Astrocyte (in vitro differentiated cells and primary cell): Measurements from ENCODE around the gene DAAM2. TPM values are rescaled to one million over a fixed set of nuclear protein-coding genes. Genes with fewer than 3 reads are reported as not detected.

Experiments
- DNase-seq: peaks from one replicate; pipeline ENCODE4 v3.0.0-alpha.2; 2010; ENCODE audit warnings: low read depth
- FAIRE-seq: peaks from 2 replicates; lab custom pipeline; 2011; peaks lifted over from hg19 to GRCh38; lab: Jason Lieb, UNC
- H2AFZ ChIP-seq: 2 replicates; pipeline ENCODE4 v1.6.0; 2012; ENCODE audit warnings: low read depth, low read length, inconsistent platforms
- H3K27ac ChIP-seq: 2 replicates; pipeline ENCODE4 v1.5.1; 2011; ENCODE audit warnings: low read depth, low read length, inconsistent platforms
- H3K27me3 ChIP-seq: 2 replicates; pipeline ENCODE4 v1.6.0; 2011; ENCODE audit warnings: low read length, inconsistent platforms; ENCODE audit not compliant: insufficient read depth
- H3K36me3 ChIP-seq: 2 replicates; pipeline ENCODE4 v1.5.1; 2011; ENCODE audit warnings: low read length, inconsistent platforms; ENCODE audit not compliant: insufficient read depth
- H3K4me1 ChIP-seq: 2 replicates; pipeline ENCODE4 v1.5.1; 2011; ENCODE audit warnings: low read length, inconsistent platforms; ENCODE audit not compliant: insufficient read depth
- H3K4me2 ChIP-seq: 2 replicates; pipeline ENCODE4 v1.6.0; 2012; ENCODE audit warnings: low read length, inconsistent platforms
- H3K4me3 ChIP-seq: 2 replicates; pipeline ENCODE4 v1.5.1; 2011; ENCODE audit warnings: low read depth, mild to moderate bottlenecking, low read length, inconsistent platforms; ENCODE audit not compliant: insufficient read depth
- H3K79me2 ChIP-seq: 2 replicates; pipeline ENCODE4 v1.6.0; 2012; ENCODE audit warnings: mild to moderate bottlenecking, low read length, inconsistent platforms; ENCODE audit not compliant: insufficient read depth
- H3K9ac ChIP-seq: 2 replicates; pipeline ENCODE4 v1.6.0; 2012; ENCODE audit warnings: mild to moderate bottlenecking, low read length, inconsistent platforms
- H3K9me3 ChIP-seq: 2 replicates; pipeline ENCODE4 v1.5.1; 2012; ENCODE audit warnings: low read depth, mild to moderate bottlenecking, low read length, inconsistent platforms; ENCODE audit not compliant: insufficient read depth
- H4K20me1 ChIP-seq: 2 replicates; pipeline ENCODE4 v1.6.0; 2012; ENCODE audit warnings: low read length, inconsistent platforms; ENCODE audit not compliant: insufficient read depth
- H3K27ac Mint-ChIP-seq: one replicate; pipeline ENCODE4 v1.8.0; 2021; ENCODE audit warnings: mild to moderate bottlenecking, mixed read lengths; ENCODE audit not compliant: unreplicated experiment
- H3K27me3 Mint-ChIP-seq: one replicate; pipeline ENCODE4 v1.8.0; 2021; ENCODE audit warnings: low read depth, mixed read lengths; ENCODE audit not compliant: unreplicated experiment
- H3K36me3 Mint-ChIP-seq: one replicate; pipeline ENCODE4 v1.8.0; 2021; ENCODE audit warnings: low read depth, mixed read lengths; ENCODE audit not compliant: unreplicated experiment
- H3K4me1 Mint-ChIP-seq: one replicate; pipeline ENCODE4 v1.8.0; 2021; ENCODE audit warnings: low read depth, mixed read lengths; ENCODE audit not compliant: unreplicated experiment
- H3K4me3 Mint-ChIP-seq: one replicate; pipeline ENCODE4 v1.8.0; 2021; ENCODE audit warnings: mild to moderate bottlenecking, moderate library complexity, mixed read lengths; ENCODE audit not compliant: unreplicated experiment
- H3K9me3 Mint-ChIP-seq: one replicate; pipeline ENCODE4 v1.8.0; 2021; ENCODE audit warnings: mild to moderate bottlenecking, mixed read lengths; ENCODE audit not compliant: unreplicated experiment
- EZH2 ChIP-seq: IDR thresholded peaks from 2 replicates; pipeline ENCODE4 v1.6.1; 2012; ENCODE audit warnings: mild to moderate bottlenecking, low read length, inconsistent platforms; ENCODE audit not compliant: insufficient read depth
- total RNA-seq: library from RNA; stranded (reverse); gene quantifications from 2 replicates; pipeline ENCODE4 v1.2.1, GENCODE V29; 2021
- TF ChIP-seq, protein P1 (sequence below): IDR thresholded peaks from 2 replicates; pipeline ENCODE4 v1.5.1; 2011; ENCODE audit warnings: low read depth, mild to moderate bottlenecking, inconsistent platforms, low read length, moderate library complexity; ENCODE audit not compliant: insufficient read depth

DAAM2 gene
- total RNA-seq, 1 donor from 2014 or later, result 38.4 TPM

DNA sequence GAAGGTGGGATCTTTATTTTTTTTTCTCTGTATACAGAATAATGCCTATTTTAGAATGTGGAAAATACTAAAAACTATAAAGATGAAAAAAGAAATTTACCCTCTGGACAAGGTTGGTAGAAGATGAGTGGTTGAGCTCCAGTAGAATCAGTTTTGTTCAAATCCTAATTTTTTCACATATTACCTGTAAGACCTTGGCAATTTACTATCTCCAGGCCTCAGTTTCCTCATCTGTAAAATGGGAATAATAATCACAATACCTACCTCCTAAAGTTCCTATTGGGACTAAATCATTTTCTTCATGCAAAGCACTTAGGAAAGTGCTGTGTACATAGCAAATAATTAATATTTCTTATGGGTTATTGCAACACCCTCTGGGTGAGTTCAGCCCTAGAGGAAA is 28.4 kb downstream of the DAAM2 start:
- DNase-seq (no peak), FAIRE-seq (no peak)
- Mint-ChIP-seq H3K4me1 (peaks cover 50% of the 10 kb centered on the region), H3K27ac (no peak overlapping the region), H3K9me3 (no peaks in the 10 kb centered on the region), H3K27me3 (no peaks in the 10 kb centered on the region), H3K4me3 (no peak overlapping the region), H3K36me3 (peaks cover 16% of the 10 kb centered on the region)
- no peaks in the 10 kb centered on the region for H3K36me3 ChIP-seq
- H3K27ac ChIP-seq, result no peak overlapping the region
- no peak overlapping the region for H2AFZ ChIP-seq
- H3K27me3 ChIP-seq, result no peaks in the 10 kb centered on the region
- peaks cover 6% of the 10 kb centered on the region for H3K4me1 ChIP-seq
- H3K4me2 ChIP-seq, result no peak overlapping the region
- H4K20me1 ChIP-seq, result no peaks in the 10 kb centered on the region
- no peaks in the 10 kb centered on the region for H3K9me3 ChIP-seq
- H3K4me3 ChIP-seq, result no peak overlapping the region
- H3K79me2 ChIP-seq, result no peaks in the 10 kb centered on the region
- TF ChIP-seq EZH2, result no peak
- H3K9ac ChIP-seq, result no peak overlapping the region

DNA sequence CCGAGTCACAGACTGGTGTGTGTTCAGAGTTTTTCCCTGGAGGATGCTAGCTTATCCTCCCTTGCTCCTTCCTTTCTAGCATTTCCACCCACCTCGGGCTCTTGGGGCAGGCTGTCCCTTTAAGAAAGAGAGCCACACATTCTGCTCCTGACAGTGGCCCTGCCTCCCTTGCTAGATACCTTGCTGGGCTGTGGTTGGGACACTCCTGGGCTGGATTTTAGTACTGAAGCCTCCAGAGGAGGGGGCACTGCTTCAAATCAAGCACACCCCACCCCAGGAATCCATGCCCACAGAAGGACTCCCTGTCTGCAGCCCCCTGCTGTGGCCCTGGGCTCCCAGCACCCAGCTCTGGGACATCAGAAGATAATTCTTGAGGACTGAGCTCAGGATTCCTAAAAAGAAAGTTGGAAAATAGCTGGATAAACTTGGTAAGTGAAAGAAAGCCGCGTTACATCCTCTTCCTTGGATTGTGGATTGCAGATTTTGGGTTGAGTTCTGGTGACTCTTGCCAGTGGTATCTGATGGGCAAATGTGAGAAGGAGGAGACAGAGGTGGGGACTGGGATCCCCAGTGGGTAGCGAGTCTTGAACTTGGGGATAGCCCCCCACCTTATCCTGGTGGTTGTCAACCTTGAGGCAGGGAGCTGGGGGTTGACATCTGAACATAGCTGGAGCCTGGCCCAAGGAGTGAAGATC is 29.0 kb downstream of the DAAM2 start:
- Mint-ChIP-seq H3K27me3 (no peaks in the 10 kb centered on the region), H3K27ac (no peak overlapping the region), H3K36me3 (peaks cover 14% of the 10 kb centered on the region), H3K9me3 (no peaks in the 10 kb centered on the region), H3K4me1 (peaks cover 47% of the 10 kb centered on the region), H3K4me3 (peak overlapping the region; percentile 23)
- peak overlapping the region; percentile 23 for H3K4me2 ChIP-seq
- H3K27ac ChIP-seq, result peak overlapping the region; percentile 8
- no peaks in the 10 kb centered on the region for H3K27me3 ChIP-seq
- H3K4me3 ChIP-seq, result no peak overlapping the region
- no peak overlapping the region for H3K9ac ChIP-seq
- no peaks in the 10 kb centered on the region for H3K79me2 ChIP-seq
- no peaks in the 10 kb centered on the region for H3K9me3 ChIP-seq
- no peak for FAIRE-seq
- DNase-seq, result no peak
- TF ChIP-seq EZH2, result no peak
- TF ChIP-seq, protein P1, sequence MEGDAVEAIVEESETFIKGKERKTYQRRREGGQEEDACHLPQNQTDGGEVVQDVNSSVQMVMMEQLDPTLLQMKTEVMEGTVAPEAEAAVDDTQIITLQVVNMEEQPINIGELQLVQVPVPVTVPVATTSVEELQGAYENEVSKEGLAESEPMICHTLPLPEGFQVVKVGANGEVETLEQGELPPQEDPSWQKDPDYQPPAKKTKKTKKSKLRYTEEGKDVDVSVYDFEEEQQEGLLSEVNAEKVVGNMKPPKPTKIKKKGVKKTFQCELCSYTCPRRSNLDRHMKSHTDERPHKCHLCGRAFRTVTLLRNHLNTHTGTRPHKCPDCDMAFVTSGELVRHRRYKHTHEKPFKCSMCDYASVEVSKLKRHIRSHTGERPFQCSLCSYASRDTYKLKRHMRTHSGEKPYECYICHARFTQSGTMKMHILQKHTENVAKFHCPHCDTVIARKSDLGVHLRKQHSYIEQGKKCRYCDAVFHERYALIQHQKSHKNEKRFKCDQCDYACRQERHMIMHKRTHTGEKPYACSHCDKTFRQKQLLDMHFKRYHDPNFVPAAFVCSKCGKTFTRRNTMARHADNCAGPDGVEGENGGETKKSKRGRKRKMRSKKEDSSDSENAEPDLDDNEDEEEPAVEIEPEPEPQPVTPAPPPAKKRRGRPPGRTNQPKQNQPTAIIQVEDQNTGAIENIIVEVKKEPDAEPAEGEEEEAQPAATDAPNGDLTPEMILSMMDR, result no peak
- no peak overlapping the region for H2AFZ ChIP-seq
- no peaks in the 10 kb centered on the region for H3K36me3 ChIP-seq
- H4K20me1 ChIP-seq, result no peaks in the 10 kb centered on the region
- peaks cover 6% of the 10 kb centered on the region for H3K4me1 ChIP-seq

DNA sequence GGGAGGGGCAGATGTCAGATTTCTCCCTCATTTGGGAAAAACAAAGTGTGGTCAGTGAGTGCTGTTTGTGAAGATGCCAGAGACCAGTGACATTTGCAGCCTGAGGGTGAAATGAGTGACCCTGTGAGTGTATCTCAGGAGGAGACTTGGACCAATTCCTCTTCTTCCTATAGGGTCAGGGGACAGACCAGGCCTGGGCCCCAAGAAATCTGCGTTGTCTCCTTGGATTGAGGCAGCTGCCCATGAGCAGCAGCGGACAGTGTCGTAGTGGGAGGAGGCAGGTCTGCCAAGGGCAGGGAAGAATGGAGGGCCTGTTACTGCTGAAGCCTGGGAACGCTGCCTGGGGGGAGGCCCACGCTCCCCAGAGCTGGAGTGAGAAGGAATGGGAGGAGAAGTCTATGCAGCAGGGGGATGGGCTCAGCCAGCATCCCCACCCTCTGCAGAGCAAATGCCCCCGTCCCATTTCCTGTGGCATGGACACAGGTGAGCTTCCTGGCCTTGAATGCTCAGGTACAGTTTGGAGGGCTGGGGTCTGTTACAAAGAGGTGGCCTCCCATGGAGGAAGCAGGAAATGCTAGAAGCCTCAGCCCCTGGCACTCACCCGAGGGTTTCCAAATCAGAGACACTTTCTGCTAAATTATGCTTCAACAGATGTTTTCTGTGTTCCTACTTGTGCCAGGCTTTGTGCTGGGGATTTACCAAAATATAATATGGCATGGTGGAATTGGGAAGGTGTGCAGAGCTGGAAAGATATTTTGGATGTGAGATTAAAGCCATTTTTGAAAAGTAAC is 29.8 kb downstream of the DAAM2 start:
- H3K27me3 ChIP-seq, result no peaks in the 10 kb centered on the region
- no peaks in the 10 kb centered on the region for H3K27me3 Mint-ChIP-seq
- H3K9ac ChIP-seq, result no peak overlapping the region
- H3K4me2 ChIP-seq, result peak overlapping the region; percentile 23
- H3K4me1 ChIP-seq, result peaks cover 6% of the 10 kb centered on the region
- peaks cover 43% of the 10 kb centered on the region for H3K4me1 Mint-ChIP-seq
- DNase-seq (no peak), FAIRE-seq (no peak)
- H2AFZ ChIP-seq, result no peak overlapping the region
- H3K4me3 Mint-ChIP-seq, result peak overlapping the region; percentile 23
- peaks cover 10% of the 10 kb centered on the region for H3K36me3 Mint-ChIP-seq
- H3K27ac Mint-ChIP-seq, result peak overlapping the region; percentile 62
- no peaks in the 10 kb centered on the region for H3K36me3 ChIP-seq
- H4K20me1 ChIP-seq, result no peaks in the 10 kb centered on the region
- no peaks in the 10 kb centered on the region for H3K9me3 ChIP-seq
- H3K27ac ChIP-seq, result no peak overlapping the region
- TF ChIP-seq EZH2, result no peak
- TF ChIP-seq, protein P1, result no peak
- H3K79me2 ChIP-seq, result no peaks in the 10 kb centered on the region
- H3K9me3 Mint-ChIP-seq, result no peaks in the 10 kb centered on the region
- no peak overlapping the region for H3K4me3 ChIP-seq
